TTC549 (cell line): Measurements from ENCODE around the gene MRPS23.
"Not testable (repeated sequence)": the region's sequence is repeated elsewhere in the genome, so short reads cannot be mapped to it uniquely, and the experiment has no call there.

Experiments
- FAIRE-seq: peaks from 2 replicates; lab custom pipeline; 2012; peaks lifted over from hg19 to GRCh38; lab: Jason Lieb, UNC

The MRPS23 gene

DNA sequence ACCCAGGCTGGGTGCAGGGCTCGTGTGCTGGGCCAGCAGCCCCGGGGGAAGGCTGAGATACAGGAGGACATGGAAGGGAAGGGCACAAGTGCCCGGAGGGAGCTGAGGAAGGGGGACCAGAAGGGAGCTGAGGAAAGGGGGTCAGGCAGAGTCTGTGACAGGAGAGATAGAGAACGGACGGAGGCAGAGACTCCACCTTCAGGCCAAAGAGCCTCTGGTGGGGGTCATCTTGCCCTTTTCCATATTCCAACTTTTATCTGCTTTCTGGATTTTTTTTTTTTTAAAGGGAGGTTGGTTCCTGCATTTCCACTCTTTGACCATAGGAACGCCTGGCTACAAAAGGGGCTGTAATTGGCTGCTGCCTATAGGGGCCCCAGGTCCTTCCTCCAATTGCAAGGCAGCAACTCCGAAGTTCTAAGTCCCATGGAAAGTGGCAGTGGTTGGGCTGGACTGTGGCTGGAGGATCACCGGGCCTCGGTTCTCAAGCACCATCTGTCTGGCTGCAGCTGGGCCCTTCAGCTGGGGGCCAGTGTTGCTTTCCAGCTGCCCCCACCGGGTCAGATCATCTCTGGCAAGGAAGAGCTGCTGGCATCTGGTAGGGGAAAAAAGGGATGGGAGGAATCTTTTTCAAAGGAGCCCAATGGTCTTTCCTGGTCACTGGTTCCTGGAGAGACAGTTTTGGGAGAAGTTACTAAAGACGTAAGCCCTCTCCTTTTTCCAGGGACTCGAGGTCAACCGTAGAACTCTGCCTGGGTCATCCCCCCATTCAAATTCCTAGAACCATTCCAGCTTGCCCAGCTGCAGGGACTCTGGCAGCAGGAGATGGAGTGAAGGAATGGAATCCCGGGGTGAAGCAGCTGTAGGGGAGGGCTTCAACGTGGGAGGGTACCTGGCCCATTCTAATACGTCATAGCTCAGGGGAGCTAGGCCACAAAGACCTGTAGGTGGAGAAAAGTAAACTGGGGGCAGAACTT lies 13.1 kb upstream of the MRPS23 start:
- no peak for FAIRE-seq

DNA sequence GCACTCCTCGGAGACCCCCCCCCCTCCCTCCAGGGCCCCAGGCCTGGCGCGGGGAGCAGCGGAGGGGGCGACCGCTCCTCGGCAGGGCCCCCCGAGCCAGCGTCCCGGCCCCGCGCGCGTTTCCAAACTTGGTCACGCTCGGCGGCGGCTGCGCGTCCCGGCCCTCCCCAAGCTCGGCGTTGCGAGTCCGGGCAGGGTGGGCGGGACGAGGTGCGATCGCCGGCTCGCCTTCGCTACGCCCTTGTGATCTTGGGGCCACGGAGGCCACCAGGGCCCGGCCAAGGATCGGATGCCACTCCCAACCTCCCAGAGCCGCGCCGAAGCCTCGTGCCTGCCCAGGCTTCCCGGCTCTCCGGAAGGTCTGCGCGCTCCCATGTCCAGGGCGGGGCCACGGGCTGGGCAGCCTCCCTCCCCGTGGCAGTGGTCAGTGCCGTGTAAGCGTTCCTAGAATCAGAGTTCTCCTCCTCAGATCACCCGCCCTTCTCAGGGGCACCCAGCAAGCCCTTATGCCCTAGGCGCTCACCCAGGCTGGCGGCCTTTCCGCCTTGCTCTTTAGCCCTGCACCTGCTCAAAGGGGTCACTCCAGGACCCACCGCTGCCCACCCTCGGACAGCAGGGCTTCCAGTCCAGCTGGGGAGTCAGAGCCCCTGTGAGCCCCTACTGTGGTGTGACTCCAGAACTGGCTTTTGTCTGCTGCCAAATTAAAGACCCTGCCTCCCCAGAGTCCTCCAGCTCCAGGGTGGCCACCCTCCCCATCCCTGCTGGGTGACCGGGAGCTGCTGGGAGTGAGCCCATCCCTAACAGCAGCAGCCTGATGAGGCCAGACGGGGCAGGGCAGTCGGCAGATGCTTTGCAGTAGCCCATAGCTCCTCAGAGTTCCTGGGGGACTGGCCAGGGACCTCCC lies 12.2 kb upstream of the MRPS23 start:
- FAIRE-seq = no peak

DNA sequence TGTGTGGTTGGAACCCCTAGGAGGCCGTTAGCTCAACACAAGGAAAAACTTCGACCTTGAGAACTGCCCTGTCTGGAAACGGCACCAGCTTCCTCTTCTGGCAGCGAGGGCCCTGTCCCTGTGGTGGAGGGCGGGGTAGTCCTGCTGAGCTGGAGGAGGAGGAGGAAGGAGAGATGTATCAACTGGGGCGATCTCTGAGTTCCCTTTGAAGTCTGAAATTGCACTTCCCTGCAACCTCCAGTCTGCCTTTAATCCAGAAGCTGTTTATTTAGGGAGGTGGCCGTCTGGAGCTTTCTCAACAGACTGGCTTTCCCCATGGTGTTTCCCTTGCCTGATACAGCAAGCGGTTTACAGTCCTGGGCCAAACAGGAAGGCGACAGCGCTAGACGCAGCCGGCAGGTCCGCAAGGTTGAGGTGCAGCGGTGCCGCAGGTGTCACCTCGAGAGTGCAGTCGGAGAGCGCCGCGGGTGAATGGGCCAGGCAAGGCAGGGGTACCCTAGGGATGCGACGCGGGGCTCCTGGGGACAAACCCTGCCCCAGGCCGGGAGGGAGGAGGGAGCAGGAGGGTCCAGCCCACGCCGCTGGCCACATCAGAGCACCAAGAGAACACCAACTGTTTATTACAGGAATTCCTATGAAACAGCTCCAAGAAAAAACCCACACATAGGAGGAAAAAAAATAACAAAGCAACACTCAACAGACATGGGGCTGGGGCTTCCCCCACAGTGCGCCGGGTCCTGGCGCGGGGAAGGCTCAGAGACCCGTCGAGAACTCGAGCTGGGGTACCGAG lies 11.4 kb upstream of the MRPS23 start:
- no peak for FAIRE-seq

DNA sequence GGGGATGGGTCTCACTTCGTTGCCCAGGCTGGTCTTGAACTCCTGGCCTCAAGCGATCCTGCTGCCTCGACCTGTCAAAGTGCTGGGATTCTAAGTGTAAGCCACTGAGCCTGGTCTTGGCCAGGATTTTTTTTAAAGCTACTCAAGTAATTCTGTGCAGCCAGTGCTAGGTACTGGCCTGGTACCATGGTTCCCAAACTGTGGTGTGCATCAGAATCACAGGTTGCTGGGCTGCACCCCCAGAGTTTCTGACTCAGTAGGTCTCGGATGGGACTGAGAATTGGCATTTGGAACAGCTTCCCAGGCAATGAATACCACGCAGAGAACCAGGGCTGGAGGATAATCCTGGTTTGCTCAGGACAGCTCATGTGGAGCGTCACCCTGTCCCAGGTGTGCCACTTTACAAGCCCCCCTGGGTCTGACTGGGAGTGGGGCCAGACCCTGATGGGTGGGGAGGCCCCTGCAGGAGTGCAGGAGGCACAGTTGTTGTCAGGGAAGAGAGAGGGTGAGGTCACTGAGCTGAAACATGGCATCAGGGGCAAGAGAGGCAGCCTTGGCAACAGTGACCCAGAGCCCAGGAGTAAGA lies 10.7 kb upstream of the MRPS23 start:
- no peak for FAIRE-seq

DNA sequence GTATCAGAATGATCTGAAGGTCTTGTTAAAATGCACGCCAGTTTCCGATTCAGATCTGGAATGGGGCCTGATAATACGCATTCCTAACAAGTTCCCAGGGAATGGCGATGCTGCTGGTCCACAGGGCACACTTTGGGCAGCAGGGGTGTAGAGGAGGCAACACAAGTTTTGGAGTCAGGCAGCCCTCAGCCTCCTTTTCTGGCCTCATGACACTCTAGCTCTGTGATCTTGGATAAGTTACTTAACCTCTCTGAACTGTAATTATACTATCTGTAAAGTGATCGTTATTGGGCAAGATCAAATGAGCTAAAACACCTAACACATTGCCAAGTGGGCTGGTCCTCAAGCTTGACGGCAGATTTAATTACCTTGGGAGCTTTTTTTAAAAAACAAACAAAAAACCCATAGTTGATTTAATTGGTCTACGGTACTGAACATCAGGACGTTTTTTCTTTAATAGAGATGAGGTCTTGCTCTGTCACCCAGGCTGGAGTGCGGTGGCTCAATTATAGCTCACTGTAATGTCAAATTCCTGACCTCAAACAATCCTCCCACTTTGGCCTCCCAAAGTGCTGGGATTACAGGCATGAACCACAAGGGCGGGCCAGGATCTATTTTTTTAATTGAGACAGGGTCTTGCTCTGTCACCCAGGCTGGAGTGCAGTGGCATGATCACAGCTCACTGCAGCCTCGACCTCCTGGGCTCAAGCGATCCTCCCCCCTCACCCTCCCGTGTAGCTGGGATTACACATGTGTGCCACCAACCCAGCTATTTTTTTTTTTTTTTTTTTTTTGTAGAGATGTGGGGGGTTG lies 10.0 kb upstream of the MRPS23 start:
- FAIRE-seq = no peak

DNA sequence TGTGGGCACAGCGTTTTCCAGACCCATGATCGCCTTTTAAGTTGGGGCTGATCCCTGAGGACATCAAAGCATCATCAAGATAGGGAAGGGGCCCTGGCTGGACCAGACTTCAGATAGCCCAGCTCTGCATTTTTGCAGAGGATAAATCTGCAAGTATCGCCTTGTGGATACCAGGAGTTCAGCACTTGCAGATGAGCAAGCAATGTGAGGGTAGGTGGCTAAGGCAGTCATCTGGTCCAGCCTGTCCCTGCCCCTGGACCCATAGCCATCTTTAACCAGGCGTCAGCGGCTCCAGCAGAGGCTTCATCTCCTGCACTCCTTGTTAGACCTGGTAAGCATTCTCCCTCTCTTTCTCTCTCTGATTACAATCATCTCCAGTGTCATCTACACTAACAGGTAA lies 9.0 kb upstream of the MRPS23 start:
- FAIRE-seq = no peak

DNA sequence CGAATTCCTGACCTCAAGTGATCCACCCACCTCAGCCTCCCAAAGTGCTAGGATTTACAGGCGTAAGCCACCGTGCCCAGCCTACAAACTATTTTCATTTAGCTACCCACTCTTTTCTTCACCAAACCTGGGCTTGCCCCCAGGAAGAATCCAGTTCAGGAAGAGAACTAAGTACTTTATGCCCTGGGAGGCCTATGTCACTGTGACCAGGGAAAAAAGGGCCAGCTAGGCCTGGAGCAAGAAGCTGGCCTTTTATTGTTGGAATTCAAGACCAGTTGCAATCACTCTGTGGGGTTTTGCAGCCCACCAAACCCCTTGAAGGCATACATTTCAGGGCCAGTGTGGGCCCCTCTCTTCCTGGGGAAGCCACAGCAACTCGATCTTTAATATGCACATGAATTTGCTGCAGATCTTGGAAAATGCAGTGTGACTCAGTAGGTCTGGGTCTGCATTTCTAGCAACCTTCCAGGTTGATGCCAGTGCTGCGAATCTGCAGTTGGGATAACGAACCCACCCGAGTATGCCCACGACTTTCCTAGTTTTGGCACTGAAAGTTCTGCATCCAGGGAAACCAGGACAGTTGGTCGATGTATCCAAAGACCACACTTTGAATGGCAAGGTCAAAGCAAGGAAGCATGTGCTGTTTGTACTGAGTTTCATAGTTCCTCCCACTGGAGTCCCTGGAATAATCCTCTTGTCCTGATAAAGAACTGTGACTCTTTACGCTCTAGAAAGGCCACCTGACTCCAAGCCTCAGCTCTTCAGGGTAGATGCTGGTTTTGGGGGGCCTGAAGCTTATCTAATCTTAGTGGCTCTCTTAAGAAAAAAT lies 7.2 kb upstream of the MRPS23 start:
- no peak for FAIRE-seq

DNA sequence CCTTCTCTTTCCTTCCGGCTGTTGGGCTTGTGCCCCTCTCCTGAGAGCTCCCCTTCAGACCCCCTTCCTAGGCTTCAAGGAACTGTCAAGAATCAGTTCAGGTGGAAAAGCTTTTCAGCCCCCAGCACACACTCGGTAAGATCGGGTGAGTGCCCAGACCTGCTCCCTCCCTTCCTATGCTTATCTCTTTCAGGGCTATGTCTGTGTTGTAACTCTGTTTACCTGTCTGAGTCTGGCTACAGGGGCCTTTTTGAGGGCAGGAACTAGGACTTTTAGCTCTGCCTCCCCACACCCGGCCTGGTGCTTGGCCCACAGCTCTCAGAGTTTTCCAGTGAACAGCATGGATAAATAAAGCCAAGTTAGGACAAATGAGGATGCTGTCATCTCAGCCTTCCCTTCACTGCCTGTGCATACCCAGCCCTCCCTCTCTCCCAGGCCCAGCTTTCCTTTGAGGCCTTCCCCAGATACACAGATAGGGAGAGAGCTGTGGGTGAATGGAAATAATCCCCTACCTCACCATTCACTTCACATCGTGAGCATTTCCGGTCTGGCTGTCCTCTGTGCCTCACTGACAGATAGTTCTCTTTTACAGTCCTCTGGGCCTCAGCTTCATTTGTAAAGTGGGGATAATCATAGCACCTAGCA lies 5.7 kb upstream of the MRPS23 start:
- no peak for FAIRE-seq

DNA sequence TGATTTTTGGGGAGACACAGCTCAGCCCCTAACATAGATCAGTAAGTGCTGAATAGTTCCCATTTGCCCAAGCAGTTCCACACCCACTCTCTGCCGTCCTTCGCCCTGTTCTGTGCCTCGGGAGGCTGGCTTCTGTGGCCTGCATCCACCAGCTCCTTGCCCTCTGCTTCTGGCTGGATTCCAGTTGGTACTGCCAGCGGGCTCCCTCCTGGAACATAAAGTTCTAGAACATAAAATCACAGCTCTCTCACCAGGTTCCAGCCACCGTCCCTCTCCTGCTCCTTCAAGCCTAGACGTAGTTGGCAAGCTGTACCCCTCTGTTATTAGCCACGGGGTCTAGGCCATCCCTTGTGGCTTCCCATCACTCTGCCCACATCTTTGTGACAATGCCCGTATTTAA lies 3.9 kb upstream of the MRPS23 start:
- FAIRE-seq = no peak

DNA sequence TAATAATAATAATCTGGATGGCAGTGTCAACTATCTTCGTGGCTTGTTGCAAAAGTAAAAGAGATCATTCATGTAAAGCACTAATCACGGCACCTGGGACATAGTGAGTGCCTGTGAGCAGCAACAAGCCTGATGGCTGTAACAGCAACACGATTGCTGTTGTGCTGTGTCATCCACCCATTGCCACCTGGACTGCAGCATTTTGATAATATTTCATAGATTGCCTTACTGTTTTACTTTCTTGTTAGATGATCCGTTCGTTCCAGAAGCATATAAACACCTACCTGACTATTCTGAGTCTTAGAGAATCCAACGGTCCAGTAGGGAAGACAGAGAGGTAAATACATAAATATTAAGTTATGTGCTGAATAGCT lies 3.1 kb upstream of the MRPS23 start:
- no peak for FAIRE-seq

DNA sequence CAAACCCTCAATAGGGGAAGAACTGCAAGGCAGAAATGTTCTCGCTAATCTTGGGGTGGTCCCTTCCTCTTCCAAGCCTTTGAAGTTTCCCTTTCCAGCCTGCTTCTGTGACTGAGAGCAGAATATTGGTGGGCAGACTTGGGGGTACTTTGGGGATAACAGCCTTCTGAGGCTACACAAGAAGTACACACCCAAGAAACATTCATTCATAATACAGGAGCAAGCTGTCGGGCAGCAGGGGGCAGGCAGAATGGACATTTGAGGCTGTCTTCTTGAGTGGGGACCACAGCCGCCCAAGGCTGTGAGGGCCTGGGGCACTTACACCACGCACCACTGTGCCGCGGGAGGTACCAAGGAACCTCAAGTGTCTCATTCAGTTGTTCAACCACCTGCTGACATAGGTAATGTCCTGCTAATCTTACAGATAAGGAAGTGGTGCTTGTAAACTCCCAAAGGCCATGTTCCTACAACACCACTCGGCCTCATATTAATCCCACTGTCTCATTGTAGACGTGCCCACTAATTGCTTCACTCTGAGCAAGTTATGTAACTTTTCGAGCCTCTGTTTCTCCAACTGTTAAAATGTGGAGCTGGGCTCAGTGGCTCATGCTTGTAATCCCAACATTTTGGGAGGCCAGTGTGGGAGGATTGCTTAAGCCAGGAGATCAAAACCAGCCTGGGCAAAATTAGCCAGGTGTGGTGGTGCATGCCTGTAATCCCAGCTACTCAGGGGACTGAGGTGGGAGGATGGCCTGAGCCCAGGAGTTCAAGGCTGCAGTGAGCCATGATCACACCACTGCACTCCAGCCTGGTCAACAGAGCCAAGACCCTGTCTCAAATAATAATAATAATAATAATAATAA lies 2.5 kb upstream of the MRPS23 start:
- no peak for FAIRE-seq

DNA sequence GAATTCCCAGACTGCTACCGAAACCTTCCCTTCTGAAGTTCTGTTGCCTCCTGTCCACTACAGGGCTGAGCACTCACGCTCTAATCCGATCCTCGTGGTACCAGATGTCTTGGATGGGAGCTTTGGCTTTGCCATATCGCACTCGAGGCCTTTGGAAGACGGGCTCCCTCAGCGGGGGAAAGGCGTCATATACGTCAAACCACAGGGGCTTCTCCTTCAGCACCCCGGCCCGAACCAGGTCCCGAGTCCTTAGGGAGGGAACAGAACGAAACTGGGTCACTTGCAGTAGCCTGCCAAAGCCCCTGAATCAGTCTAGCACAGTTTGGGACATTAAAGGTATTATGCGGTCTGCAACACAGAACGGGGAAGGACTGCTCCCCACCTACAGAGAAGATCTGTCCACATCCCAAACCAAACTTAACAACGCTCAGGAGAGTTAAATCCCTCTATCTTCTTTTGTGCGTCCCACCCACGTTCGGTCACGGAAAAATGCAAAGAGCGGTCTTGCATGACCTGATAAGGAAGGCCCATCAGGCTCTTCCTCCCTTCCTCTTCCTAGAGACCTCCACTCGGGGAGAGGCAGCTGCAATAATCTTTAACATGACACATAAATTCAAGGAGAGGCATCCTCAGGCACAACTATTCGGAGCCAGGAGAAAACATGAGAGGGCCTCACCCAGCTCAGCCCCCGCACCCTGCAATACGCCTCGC lies 526 bp downstream of the MRPS23 start:
- no peak for FAIRE-seq

DNA sequence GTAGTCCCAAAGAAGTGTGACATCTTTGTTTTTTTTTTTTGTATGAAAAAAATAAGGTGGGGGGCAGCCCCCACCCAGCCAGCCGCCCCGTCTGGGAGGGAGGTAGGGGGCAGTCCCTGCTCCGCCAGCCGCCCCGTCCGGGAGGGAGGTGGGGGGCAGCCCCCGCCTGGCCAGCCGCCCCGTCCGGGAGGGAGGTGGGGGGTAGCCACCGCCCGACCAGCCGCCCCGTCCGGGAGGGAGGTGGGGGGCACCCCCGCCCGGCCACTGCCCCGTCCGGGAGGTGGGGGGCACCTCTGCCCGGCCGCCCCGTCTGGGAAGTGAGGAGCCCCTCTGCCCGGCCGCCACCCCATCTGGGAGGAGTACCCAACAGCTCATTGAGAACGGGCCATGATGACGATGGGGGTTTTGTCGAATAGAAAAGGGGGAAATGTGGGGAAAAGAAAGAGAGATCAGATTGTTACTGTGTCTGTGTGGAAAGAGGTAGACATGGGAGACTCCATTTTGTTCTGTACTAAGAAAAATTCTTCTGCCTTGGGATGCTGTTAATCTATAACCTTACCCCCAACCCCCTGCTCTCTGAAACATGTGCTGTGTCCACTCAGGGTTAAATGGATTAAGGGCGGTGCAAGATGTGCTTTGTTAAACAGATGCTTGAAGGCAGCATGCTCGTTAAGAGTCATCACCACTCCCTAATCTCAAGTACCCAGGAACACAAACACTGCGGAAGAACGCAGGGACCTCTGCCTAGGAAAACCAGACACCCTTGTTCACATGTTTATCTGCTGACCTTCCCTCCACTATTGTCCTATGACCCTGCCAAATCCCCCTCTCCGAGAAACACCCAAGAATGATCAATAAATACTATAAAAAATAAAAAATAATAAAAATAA lies 3.5 kb downstream of the MRPS23 start:
- FAIRE-seq = not testable (repeated sequence)

DNA sequence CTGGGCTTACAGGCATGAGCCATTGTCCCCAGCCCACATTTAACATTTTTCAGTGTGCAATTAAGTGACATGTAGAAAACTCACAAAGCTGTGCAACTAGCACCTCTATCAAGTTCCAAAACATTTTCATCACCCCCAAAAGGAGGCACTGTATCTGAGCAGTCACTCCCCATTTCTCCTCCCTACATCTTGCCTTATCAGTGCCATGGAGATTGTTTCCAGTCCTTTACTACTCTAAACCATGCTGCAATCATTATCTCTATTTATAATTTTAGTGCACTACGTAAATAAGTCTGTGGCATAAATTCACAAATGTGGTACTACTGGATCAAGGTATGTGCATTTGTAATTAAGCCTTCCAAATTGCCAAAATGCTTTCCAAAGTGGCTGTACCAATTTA lies 7.6 kb downstream of the MRPS23 start:
- FAIRE-seq = no peak

DNA sequence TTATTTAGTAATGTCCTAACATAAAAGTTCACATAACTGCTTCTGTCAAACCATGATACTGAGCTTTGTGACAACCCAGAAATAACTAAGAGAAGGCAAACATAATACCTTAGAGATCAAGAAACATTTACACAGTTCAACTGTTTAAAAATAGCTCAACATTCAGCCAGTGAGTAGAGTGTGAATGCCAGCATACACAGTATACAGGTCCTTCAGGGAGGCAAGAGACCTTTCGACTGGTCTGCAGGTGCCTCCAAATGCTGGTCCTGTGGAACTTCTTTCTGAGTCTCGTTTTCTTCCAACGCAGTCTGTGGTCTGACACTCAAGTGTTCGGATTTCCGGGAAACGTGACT lies 10.3 kb downstream of the MRPS23 start:
- no peak for FAIRE-seq

DNA sequence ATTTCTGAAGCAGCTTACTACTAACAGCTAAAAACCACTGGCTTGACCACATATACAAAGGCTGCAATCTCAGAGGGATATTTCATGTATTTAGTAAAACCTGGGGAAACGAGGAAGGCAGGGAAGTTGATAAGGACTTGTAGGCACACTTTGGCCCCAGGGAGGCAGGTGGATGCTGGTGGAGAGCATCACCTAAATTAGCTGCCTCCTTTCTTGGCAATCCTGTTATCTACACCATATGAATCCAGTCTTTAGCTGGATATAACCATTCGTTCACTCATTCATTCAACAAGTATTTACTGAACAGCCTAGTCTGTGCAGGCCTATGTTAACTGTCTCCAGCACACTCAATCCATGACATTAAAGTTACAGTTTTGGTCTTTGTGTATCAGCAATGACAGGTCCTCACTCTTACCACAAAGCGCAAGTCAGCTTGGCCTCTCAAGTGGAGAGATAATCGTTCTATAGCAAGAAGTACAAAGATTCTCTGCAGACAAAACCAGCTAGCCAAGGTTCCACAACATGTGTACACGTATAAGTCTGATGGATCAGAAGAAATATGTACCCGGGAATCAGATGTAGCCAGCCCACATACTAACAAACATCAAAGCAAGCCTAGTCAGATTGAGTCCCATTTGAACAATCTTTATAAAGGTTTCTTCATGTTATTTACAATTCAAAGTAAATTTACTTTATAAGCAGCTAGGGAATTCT lies 10.8 kb downstream of the MRPS23 start:
- no peak for FAIRE-seq
